Measurements from ENCODE around the gene TRIM26. TPM values are rescaled to one million over a fixed set of nuclear protein-coding genes. Genes with fewer than 3 reads are reported as not detected.

Gene TRIM26
- total and polyA plus RNA-seq, 2 of the 13 experiments (the other 11 are each of a cell fraction or from before 2014, with no cell fraction given), result 27.1 to 38.7 TPM

DNA sequence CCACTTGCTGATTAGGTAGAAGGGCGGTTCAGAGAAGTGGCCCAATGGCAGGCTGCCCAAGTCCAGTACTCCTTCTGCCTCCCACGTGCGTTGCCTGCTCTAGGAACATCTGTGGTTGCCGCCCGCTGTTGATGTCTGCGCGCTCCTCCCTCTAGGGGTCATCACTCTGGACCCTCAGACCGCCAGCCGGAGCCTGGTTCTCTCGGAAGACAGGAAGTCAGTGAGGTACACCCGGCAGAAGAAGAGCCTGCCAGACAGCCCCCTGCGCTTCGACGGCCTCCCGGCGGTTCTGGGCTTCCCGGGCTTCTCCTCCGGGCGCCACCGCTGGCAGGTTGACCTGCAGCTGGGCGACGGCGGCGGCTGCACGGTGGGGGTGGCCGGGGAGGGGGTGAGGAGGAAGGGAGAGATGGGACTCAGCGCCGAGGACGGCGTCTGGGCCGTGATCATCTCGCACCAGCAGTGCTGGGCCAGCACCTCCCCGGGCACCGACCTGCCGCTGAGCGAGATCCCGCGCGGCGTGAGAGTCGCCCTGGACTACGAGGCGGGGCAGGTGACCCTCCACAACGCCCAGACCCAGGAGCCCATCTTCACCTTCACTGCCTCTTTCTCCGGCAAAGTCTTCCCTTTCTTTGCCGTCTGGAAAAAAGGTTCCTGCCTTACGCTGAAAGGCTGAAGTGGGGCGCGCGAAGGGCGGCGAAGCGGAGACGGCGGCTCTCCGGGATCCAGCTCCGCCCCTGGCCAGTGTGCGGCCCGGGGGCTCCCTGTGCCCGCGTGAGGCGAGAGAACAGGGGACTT, 41.3 kb downstream of the TRIM26 start:
- Histone ChIP-seq H2AFZ (ENCODE audit: low read length) (no peak overlapping the region), H3K9ac (ENCODE audit: insufficient read depth, low read depth, low read length) (no peak overlapping the region), H3K27me3 (ENCODE audit: control insufficient read depth in 1 of 2, insufficient read depth in 2 of 2, low read length in 2 of 2) (peaks cover 0 to 1% of the 10 kb centered on the region in 2 experiments; a peak in 1 of 5 replicates), H4K20me1 (ENCODE audit: insufficient read depth, low read length) (no peaks in the 10 kb centered on the region), H3K27ac (ENCODE audit: extremely low read length, insufficient read depth, low read length) (no peak overlapping the region), H3K4me1 (ENCODE audit: insufficient read depth, low read length) (peaks cover 9% of the 10 kb centered on the region), H3K79me2 (ENCODE audit: insufficient read depth, low read length) (peaks cover 8% of the 10 kb centered on the region), H3K4me3 (replicated peaks in 1 of 3; ENCODE audit: insufficient read depth in 1 of 3, low read depth in 2 of 3, low read length in 3 of 3) (no peak overlapping the region), H3K36me3 (replicated peaks in 1 of 2; ENCODE audit: control insufficient read depth in 1 of 2, insufficient read depth in 2 of 2, low read length in 2 of 2) (peaks cover 18 to 48% of the 10 kb centered on the region in 2 experiments), H3K4me2 (ENCODE audit: low read depth, low read length) (no peak overlapping the region), H3K9me3 (ENCODE audit: low read length) (no peaks in the 10 kb centered on the region)
- 97% methylated on average over 62 of the region's 62 CpGs for WGBS (ENCODE audit: low lambda C conversion rate)
- POLR2A ChIA-PET, result no interaction called here
- in situ Hi-C loops (cut with HindIII; ENCODE audit: extremely low pct_ligation_motif_present, low pct_unique_long_range_greater_than_20kb), result loop anchor here (5.0 kb wide), 1 partner anchor 70 kb away; no protein-coding TSS in a partner anchor
- BruUV-seq (replicated peaks), result no TSS peak
- FAIRE-seq, result no peak
- intact Hi-C loops (cut with micrococcal nuclease; ENCODE audit: unreplicated experiment), result loop anchor here (2.0 kb wide), 3 partner anchors 41 to 323 kb away; partner anchors contain the start of gene POLR1H
- DNase-seq (ENCODE audit: low spot score), result no peak
- ATAC-seq, result no peak
- CTCF ChIA-PET (ENCODE audit: low intra/inter-chr PET ratio, low total read pairs), result no interaction called here
- TF ChIP-seq SRSF9 (IDR thresholded peaks at IDR 0.05; ENCODE audit: borderline replicate concordance, insufficient read depth, low read depth, low read length, poor library complexity, severe bottlenecking) (no peak), RORA (CRISPR knock-in tag; IDR thresholded peaks at IDR 0.05) (no peak), ZNF644 (CRISPR knock-in tag; IDR thresholded peaks at IDR 0.05; ENCODE audit: low read depth) (no peak), ZNF709 (CRISPR knock-in tag; IDR thresholded peaks at IDR 0.05) (no peak), ZSCAN20 (CRISPR knock-in tag; IDR thresholded peaks at IDR 0.05; ENCODE audit: borderline replicate concordance) (no peak), ZNF761 (CRISPR knock-in tag; conservative IDR thresholded peaks at IDR 0.05) (no peak), HNRNPLL (IDR thresholded peaks at IDR 0.05; ENCODE audit: low read depth, low read length, poor library complexity, severe bottlenecking) (no peak), ZNF572 (CRISPR knock-in tag; IDR thresholded peaks at IDR 0.05) (peak; percentile 24; the same call in 1 of the 2 replicates), U2AF1 (optimal IDR thresholded peaks at IDR 0.05; ENCODE audit: low read depth, low read length) (no peak), AGO2 (optimal IDR thresholded peaks at IDR 0.05; ENCODE audit: low read depth, low read length) (peak; percentile 77), ZNF713 (CRISPR knock-in tag; IDR thresholded peaks at IDR 0.05) (no peak), DNMT1 (CRISPR knock-in tag; IDR thresholded peaks at IDR 0.05) (no peak), ZNF326 (CRISPR knock-in tag; IDR thresholded peaks at IDR 0.05; ENCODE audit: borderline replicate concordance) (no peak), RBFOX2 (IDR thresholded peaks at IDR 0.05; ENCODE audit: low read depth, low read length) (peak; percentile 62; the same call in 1 of the 2 replicates), NR1H2 (CRISPR knock-in tag; IDR thresholded peaks at IDR 0.05; ENCODE audit: borderline replicate concordance, low read depth) (no peak), EHMT2 (IDR thresholded peaks at IDR 0.05; ENCODE audit: borderline replicate concordance, low read depth, low read length) (no peak)
- TF ChIP-seq, protein P1, sequence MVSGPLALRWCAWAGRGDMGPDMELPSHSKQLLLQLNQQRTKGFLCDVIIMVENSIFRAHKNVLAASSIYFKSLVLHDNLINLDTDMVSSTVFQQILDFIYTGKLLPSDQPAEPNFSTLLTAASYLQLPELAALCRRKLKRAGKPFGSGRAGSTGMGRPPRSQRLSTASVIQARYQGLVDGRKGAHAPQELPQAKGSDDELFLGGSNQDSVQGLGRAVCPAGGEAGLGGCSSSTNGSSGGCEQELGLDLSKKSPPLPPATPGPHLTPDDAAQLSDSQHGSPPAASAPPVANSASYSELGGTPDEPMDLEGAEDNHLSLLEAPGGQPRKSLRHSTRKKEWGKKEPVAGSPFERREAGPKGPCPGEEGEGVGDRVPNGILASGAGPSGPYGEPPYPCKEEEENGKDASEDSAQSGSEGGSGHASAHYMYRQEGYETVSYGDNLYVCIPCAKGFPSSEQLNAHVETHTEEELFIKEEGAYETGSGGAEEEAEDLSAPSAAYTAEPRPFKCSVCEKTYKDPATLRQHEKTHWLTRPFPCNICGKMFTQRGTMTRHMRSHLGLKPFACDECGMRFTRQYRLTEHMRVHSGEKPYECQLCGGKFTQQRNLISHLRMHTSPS (CRISPR knock-in tag; IDR thresholded peaks at IDR 0.05; ENCODE audit: low read depth), result no peak
- TF ChIP-seq, protein P2, sequence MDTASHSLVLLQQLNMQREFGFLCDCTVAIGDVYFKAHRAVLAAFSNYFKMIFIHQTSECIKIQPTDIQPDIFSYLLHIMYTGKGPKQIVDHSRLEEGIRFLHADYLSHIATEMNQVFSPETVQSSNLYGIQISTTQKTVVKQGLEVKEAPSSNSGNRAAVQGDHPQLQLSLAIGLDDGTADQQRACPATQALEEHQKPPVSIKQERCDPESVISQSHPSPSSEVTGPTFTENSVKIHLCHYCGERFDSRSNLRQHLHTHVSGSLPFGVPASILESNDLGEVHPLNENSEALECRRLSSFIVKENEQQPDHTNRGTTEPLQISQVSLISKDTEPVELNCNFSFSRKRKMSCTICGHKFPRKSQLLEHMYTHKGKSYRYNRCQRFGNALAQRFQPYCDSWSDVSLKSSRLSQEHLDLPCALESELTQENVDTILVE (CRISPR knock-in tag; IDR thresholded peaks at IDR 0.05), result no peak
- TF ChIP-seq, protein P3, sequence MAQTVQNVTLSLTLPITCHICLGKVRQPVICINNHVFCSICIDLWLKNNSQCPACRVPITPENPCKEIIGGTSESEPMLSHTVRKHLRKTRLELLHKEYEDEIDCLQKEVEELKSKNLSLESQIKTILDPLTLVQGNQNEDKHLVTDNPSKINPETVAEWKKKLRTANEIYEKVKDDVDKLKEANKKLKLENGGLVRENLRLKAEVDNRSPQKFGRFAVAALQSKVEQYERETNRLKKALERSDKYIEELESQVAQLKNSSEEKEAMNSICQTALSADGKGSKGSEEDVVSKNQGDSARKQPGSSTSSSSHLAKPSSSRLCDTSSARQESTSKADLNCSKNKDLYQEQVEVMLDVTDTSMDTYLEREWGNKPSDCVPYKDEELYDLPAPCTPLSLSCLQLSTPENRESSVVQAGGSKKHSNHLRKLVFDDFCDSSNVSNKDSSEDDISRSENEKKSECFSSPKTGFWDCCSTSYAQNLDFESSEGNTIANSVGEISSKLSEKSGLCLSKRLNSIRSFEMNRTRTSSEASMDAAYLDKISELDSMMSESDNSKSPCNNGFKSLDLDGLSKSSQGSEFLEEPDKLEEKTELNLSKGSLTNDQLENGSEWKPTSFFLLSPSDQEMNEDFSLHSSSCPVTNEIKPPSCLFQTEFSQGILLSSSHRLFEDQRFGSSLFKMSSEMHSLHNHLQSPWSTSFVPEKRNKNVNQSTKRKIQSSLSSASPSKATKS (CRISPR knock-in tag; IDR thresholded peaks at IDR 0.05), result no peak
